B cell (primary cell): Measurements from ENCODE around the gene HSD17B2.

Experiments
- CTCF ChIP-seq: fragments of 200-600 bp; IDR thresholded peaks from one replicate; pipeline ENCODE4 v1.8.0; 2022; ENCODE audit warnings: antibody characterized with exemption, mild to moderate bottlenecking
- EZH2 ChIP-seq: IDR thresholded peaks from 2 replicates; pipeline ENCODE4 v1.6.1; 2012; ENCODE audit warnings: borderline replicate concordance, low read depth, mild to moderate bottlenecking, moderate library complexity, low read length; ENCODE audit not compliant: insufficient read depth, poor library complexity, severe bottlenecking

GRCh38 chr16:82020051-82020450, 15.0 kb upstream of the HSD17B2 start:
- TF ChIP-seq CTCF (no peak), EZH2 (no peak)
